Sigmoid colon (tissue), 4 donors: ENCODE measurements around the gene PKHD1.

ENCODE experiments used
- CTCF ChIP-seq, 4 experiments: fragments of 450-650 bp in 3 of 4; fragments of 200-600 bp in 1 of 4; IDR thresholded peaks; one replicate each; pipeline ENCODE4 v1.5.1; 2016 to 2019; ENCODE audit warnings: antibody characterized with exemption in 4 of 4, mild to moderate bottlenecking in 3 of 4, moderate library complexity in 2 of 4
- EP300 ChIP-seq, 4 donors: sonication (generic); formaldehyde crosslinking; IDR thresholded peaks; one replicate each; pipeline ENCODE4 v1.6.1; 2017; ENCODE audit warnings: antibody characterized with exemption in 4 of 4
- POLR2A ChIP-seq, 2 donors: fragments of 450-650 bp; IDR thresholded peaks; one replicate each; pipeline ENCODE4 v1.6.1; 2016; ENCODE audit warnings: antibody characterized with exemption in 2 of 2, mild to moderate bottlenecking in 2 of 2, moderate library complexity in 2 of 2

GRCh38 chr6:51817832-51818231, 269.6 kb downstream of the PKHD1 start:
- no peak for TF ChIP-seq CTCF (IDR thresholded peaks at IDR 0.05)
- TF ChIP-seq EP300 (IDR thresholded peaks at IDR 0.05) = no peak
- TF ChIP-seq POLR2A (IDR thresholded peaks at IDR 0.05) = no peak
